ENCODE results near the gene ANO10.

Gene ANO10

DNA sequence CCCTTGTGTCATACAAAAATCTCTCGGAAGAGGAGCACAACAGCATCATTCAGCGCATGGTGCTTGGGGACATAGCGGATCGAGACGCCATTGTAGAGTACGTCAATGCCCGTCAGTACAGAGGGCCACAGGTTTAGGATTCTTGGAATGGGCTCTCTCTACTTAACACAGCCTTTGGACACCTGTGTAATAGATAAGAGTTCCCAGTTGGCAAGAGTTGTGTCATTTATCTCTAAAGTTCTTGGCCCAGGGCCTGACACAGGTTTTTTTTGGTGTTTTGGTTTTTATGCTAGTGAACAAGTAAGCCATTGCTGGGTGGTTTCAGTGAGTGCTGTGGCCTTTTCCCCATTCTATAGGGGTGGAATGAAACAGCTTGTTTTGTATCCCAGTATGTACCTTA lies 281.4 kb downstream of the ANO10 start:
- peaks cover 11% of the 10 kb centered on the region; the same call in 1 of the 2 replicates for H3K4me1 ChIP-seq (ENCODE audit: insufficient read depth, low read length)
- peaks cover 20% of the 10 kb centered on the region for H3K9me3 ChIP-seq (ENCODE audit: control insufficient read depth, insufficient read depth, low read length)
- no peak overlapping the region for H3K9ac ChIP-seq (ENCODE audit: low read depth, low read length)
- H3K36me3 ChIP-seq (ENCODE audit: insufficient read depth, low read length) = no peaks in the 10 kb centered on the region; the same call in 1 of the 2 replicates

DNA sequence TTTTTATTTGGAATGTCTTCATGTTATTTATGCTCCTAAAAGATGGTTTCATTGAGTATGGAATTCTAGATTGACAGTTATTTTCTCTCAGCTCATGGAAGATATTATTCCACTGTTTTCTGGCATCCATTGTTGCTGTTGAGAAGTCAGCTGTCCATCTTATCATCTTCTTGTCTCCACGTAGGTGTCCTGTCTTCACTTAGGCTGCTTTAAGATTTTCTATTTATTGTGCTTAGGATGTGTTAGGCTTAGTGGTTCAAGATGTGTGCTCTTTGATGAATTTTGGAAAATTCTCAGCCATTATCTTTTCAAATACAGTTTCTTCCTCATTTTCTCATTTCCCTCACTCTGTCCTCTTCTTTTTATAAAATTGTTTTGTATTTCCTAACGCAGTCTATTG lies 283.5 kb downstream of the ANO10 start:
- Histone ChIP-seq H3K9me3 (ENCODE audit: control insufficient read depth, insufficient read depth, low read length) (peaks cover 26% of the 10 kb centered on the region), H3K9ac (ENCODE audit: low read depth, low read length) (no peak overlapping the region), H3K4me1 (ENCODE audit: insufficient read depth, low read length) (0 out of 2 replicates have a peak, but pooled peaks cover 1% of the 10 kb centered on the region), H3K36me3 (ENCODE audit: insufficient read depth, low read length) (no peaks in the 10 kb centered on the region; the same call in 1 of the 2 replicates)

- H3K4me1 ChIP-seq (ENCODE audit: insufficient read depth, low read length) = no peaks in the 10 kb centered on the region
- no peak overlapping the region for H3K9ac ChIP-seq (ENCODE audit: low read depth, low read length)
- peaks cover 26% of the 10 kb centered on the region for H3K9me3 ChIP-seq (ENCODE audit: control insufficient read depth, insufficient read depth, low read length)
- no peaks in the 10 kb centered on the region; the same call in 1 of the 2 replicates for H3K36me3 ChIP-seq (ENCODE audit: insufficient read depth, low read length)
Measured at GRCh38 chr3:43335799-43336198, 286.0 kb downstream of the ANO10 start.

DNA sequence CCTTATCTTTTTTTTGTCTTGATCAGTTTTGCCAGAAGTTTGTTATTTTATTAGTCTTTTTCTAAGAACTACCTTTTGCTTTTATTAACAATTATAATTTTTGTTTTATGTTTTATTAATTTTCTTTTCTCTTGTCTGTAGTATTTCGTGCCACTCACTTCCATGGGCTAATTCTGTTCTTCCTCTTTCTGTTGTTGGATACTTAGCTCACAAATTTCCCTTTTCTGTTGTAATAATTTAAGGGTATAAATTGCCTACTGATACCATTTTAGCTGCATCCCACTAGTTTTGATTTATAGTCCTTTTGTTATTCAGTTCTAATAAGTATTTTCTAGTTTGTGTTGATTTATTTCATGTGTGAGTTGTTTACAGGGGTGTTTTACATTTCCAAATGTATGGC lies 286.8 kb downstream of the ANO10 start:
- Histone ChIP-seq H3K9me3 (ENCODE audit: control insufficient read depth, insufficient read depth, low read length) (peaks cover 26% of the 10 kb centered on the region), H3K9ac (ENCODE audit: low read depth, low read length) (no peak overlapping the region), H3K4me1 (ENCODE audit: insufficient read depth, low read length) (no peaks in the 10 kb centered on the region), H3K36me3 (ENCODE audit: insufficient read depth, low read length) (no peaks in the 10 kb centered on the region)

- Histone ChIP-seq H3K36me3 (ENCODE audit: insufficient read depth, low read length) (no peaks in the 10 kb centered on the region), H3K9me3 (ENCODE audit: control insufficient read depth, insufficient read depth, low read length) (peaks cover 9% of the 10 kb centered on the region), H3K9ac (ENCODE audit: low read depth, low read length) (no peak overlapping the region), H3K4me1 (ENCODE audit: insufficient read depth, low read length) (no peaks in the 10 kb centered on the region)
Measured at GRCh38 chr3:43331381-43331780, 290.4 kb downstream of the ANO10 start.

GRCh38 chr3:43330981-43331380 lies 290.8 kb downstream of the ANO10 start:
- Histone ChIP-seq H3K9me3 (ENCODE audit: control insufficient read depth, insufficient read depth, low read length) (peaks cover 9% of the 10 kb centered on the region), H3K4me1 (ENCODE audit: insufficient read depth, low read length) (no peaks in the 10 kb centered on the region), H3K9ac (ENCODE audit: low read depth, low read length) (no peak overlapping the region), H3K36me3 (ENCODE audit: insufficient read depth, low read length) (no peaks in the 10 kb centered on the region)

DNA sequence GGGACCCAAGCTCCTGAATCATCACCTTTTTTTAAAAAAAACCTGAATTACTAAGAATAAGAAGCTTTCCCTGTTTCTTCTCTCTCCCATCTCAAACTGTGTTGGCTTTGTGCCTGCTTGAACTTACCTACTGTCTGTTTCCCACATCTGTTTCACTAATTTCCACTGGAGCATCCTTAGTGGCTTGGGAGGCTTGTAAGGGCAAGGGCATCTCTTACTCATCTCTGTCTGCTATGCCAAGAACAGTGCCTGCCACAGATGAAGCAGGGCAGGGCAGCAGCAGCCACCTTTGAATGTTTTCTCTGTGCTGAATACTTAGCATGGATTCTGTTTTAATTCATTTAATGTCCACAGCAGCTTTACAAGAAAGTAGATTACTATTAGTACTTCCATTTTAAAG lies 293.2 kb downstream of the ANO10 start:
- Histone ChIP-seq H3K36me3 (ENCODE audit: insufficient read depth, low read length) (no peaks in the 10 kb centered on the region), H3K4me1 (ENCODE audit: insufficient read depth, low read length) (no peaks in the 10 kb centered on the region), H3K9ac (ENCODE audit: low read depth, low read length) (no peak overlapping the region), H3K9me3 (ENCODE audit: control insufficient read depth, insufficient read depth, low read length) (no peaks in the 10 kb centered on the region)

DNA sequence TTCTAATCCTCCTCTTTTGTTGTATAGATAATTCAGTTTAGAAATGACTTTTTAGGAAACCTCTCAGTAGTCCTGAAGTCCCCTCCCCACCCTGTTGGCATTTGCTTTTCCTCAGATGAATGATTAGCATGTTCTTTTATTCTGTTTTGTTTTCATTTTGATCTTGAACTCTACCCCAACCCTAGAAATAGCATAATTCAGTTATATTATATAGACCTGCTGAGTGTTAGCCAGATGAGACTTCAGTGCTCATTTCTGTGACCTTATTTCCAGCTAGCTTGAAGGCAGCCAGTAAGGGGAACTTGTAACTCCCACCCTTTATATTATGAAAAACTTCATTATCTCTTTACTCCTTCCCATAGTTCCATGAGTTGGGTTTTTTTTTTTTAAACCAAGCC lies 294.2 kb downstream of the ANO10 start:
- Histone ChIP-seq H3K36me3 (ENCODE audit: insufficient read depth, low read length) (no peaks in the 10 kb centered on the region), H3K9ac (ENCODE audit: low read depth, low read length) (no peak overlapping the region), H3K9me3 (ENCODE audit: control insufficient read depth, insufficient read depth, low read length) (no peaks in the 10 kb centered on the region), H3K4me1 (ENCODE audit: insufficient read depth, low read length) (no peaks in the 10 kb centered on the region)

GRCh38 chr3:43326891-43327581 lies 294.8 kb downstream of the ANO10 start:
- no peaks in the 10 kb centered on the region for H3K4me1 ChIP-seq (ENCODE audit: insufficient read depth, low read length)
- H3K9ac ChIP-seq (ENCODE audit: low read depth, low read length) = no peak overlapping the region
- H3K9me3 ChIP-seq (ENCODE audit: control insufficient read depth, insufficient read depth, low read length) = no peaks in the 10 kb centered on the region
- H3K36me3 ChIP-seq (ENCODE audit: insufficient read depth, low read length) = no peaks in the 10 kb centered on the region

DNA sequence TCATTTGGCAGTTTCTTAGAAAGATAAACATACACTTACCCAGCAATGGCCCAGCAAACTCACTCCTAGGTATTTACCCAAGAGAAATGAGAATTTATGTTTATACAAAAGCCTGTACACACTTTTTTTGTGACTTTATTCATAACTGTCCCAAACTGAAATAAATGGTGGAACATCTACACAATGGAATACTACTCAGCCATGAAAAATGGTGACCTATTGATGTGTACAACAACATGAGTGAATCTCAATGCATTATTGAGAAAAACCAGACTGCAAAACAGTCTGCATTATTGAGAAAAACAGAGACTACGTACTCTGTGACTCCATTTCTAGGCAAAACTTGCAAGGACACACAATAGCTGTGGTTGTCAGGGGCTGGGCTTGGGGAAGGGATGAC lies 298.3 kb downstream of the ANO10 start:
- Histone ChIP-seq H3K4me1 (ENCODE audit: insufficient read depth, low read length) (no peaks in the 10 kb centered on the region; the same call in 1 of the 2 replicates), H3K36me3 (ENCODE audit: insufficient read depth, low read length) (no peaks in the 10 kb centered on the region), H3K9ac (ENCODE audit: low read depth, low read length) (no peak overlapping the region), H3K9me3 (ENCODE audit: control insufficient read depth, insufficient read depth, low read length) (no peaks in the 10 kb centered on the region)

GRCh38 chr3:43320288-43320687 lies 301.5 kb downstream of the ANO10 start:
- no peak overlapping the region for H3K9ac ChIP-seq (ENCODE audit: low read depth, low read length)
- H3K4me1 ChIP-seq (ENCODE audit: insufficient read depth, low read length) = peaks cover 14% of the 10 kb centered on the region
- H3K36me3 ChIP-seq (ENCODE audit: insufficient read depth, low read length) = no peaks in the 10 kb centered on the region
- no peaks in the 10 kb centered on the region for H3K9me3 ChIP-seq (ENCODE audit: control insufficient read depth, insufficient read depth, low read length)

- Histone ChIP-seq H3K9me3 (ENCODE audit: control insufficient read depth, insufficient read depth, low read length) (no peaks in the 10 kb centered on the region), H3K4me1 (ENCODE audit: insufficient read depth, low read length) (peaks cover 14% of the 10 kb centered on the region), H3K36me3 (ENCODE audit: insufficient read depth, low read length) (no peaks in the 10 kb centered on the region), H3K9ac (ENCODE audit: low read depth, low read length) (no peak overlapping the region)
Measured at GRCh38 chr3:43319794-43320193, 302.0 kb downstream of the ANO10 start.

GRCh38 chr3:43319376-43319775 lies 302.4 kb downstream of the ANO10 start:
- Histone ChIP-seq H3K9ac (ENCODE audit: low read depth, low read length) (no peak overlapping the region), H3K36me3 (ENCODE audit: insufficient read depth, low read length) (no peaks in the 10 kb centered on the region), H3K9me3 (ENCODE audit: control insufficient read depth, insufficient read depth, low read length) (no peaks in the 10 kb centered on the region), H3K4me1 (ENCODE audit: insufficient read depth, low read length) (peaks cover 14% of the 10 kb centered on the region)

GRCh38 chr3:43317461-43318316 lies 304.1 kb downstream of the ANO10 start:
- Histone ChIP-seq H3K9ac (ENCODE audit: low read depth, low read length) (no peak overlapping the region), H3K36me3 (ENCODE audit: insufficient read depth, low read length) (no peaks in the 10 kb centered on the region), H3K4me1 (ENCODE audit: insufficient read depth, low read length) (peaks cover 14% of the 10 kb centered on the region), H3K9me3 (ENCODE audit: control insufficient read depth, insufficient read depth, low read length) (no peaks in the 10 kb centered on the region)

Measured in ES-I3 (cell line).